A549 (cell line): ENCODE data around the gene MUC5B. TPM values are rescaled to one million over a fixed set of nuclear protein-coding genes. Genes with fewer than 3 reads are reported as not detected.
"Not testable (repeated sequence)": the region's sequence is repeated elsewhere in the genome, so short reads cannot be mapped to it uniquely, and the experiment has no call there.

Experiments used
- ATAC-seq, 2 experiments: fragments of 200-7000 bp in 1 of 2; fragments of >200 bp in 1 of 2; cut with Nextera tagmentation in 1 of 2; cut with Tn5 transposase in 1 of 2; 3 replicates each; pipeline versions ENCODE4 v1.8.0 to v1.9.1; 2018 to 2020; ENCODE audit warnings: mild to moderate bottlenecking in 1 of 2, moderate library complexity in 1 of 2
- CTCF ChIA-PET: fragments of 300-600 bp; sonication (Branson Sonifier 250); formaldehyde crosslinking; extraction: SDS; loops from one replicate; lab custom pipeline; 2021; ENCODE audit warnings: antibody characterized with exemption, inconsistent platforms; lab: Yijun Ruan, JAX
- POLR2A ChIA-PET: fragments of 350-600 bp; formaldehyde crosslinking; extraction: SDS; loops from one replicate; lab custom pipeline; 2021; ENCODE audit warnings: antibody characterized with exemption, inconsistent platforms; lab: Yijun Ruan, JAX
- DNase-seq, 2 experiments: peaks; one replicate each; pipeline versions ENCODE4 v3.0.0 to v3.0.0-alpha.2; 2011 to 2016; ENCODE audit warnings: low read depth in 1 of 2, low spot score in 1 of 2
- FAIRE-seq: peaks from 2 replicates; lab custom pipeline; 2011; peaks lifted over from hg19 to GRCh38; lab: Jason Lieb, UNC
- H3K27ac ChIP-seq, 2 experiments: fragments of >200 bp; sonication (Bioruptor Twin); formaldehyde crosslinking; 3 replicates each; pipeline ENCODE4 v1.5.1; 2016 to 2017
- H3K4me1 ChIP-seq: fragments of >200 bp; sonication (Bioruptor Twin); formaldehyde crosslinking; 3 replicates; pipeline ENCODE4 v1.6.1; 2016
- H3K4me2 ChIP-seq: fragments of >200 bp; sonication (Bioruptor Twin); formaldehyde crosslinking; 3 replicates; pipeline ENCODE4 v1.6.1; 2016
- H3K4me3 ChIP-seq: fragments of >200 bp; sonication (Bioruptor Twin); formaldehyde crosslinking; 3 replicates; pipeline ENCODE4 v1.5.1; 2016
- H3K9me3 ChIP-seq: fragments of >200 bp; sonication (Bioruptor Twin); formaldehyde crosslinking; 3 replicates; pipeline ENCODE4 v1.6.1; 2016
- BCL3 ChIP-seq: fragments of >200 bp; sonication (Bioruptor Twin); formaldehyde crosslinking; IDR thresholded peaks from 3 replicates; pipeline ENCODE4 v1.6.1; 2016
- CHD2 ChIP-seq: fragments of 150-350 bp; IDR thresholded peaks from 2 replicates; pipeline ENCODE4 v1.6.1; 2014; ENCODE audit warnings: low read length; ENCODE audit not compliant: partially characterized antibody
- EHMT2 ChIP-seq: fragments of 200-600 bp; sonication (generic); IDR thresholded peaks from 2 replicates; pipeline ENCODE4 v1.6.1; 2016; ENCODE audit warnings: antibody characterized with exemption, low read depth, mild to moderate bottlenecking, moderate library complexity
- ELK1 ChIP-seq: fragments of 150-350 bp; IDR thresholded peaks from 2 replicates; pipeline ENCODE4 v1.6.1; 2014; ENCODE audit warnings: low read depth, mild to moderate bottlenecking, low read length
- HOXB13 ChIP-seq: fragments of 250-450 bp; sonication (Bioruptor Pico); IDR thresholded peaks from 2 replicates; pipeline ENCODE4 v1.5.0; 2020; ENCODE audit warnings: low read depth, mild to moderate bottlenecking, moderate library complexity
- JUN ChIP-seq, 2 experiments: fragments of >200 bp; sonication (Bioruptor Twin); formaldehyde crosslinking; IDR thresholded peaks; 2 replicates in 1 of 2; 3 replicates in 1 of 2; pipeline ENCODE4 v1.6.1; 2016 to 2017
- MAFK ChIP-seq: fragments of 450-650 bp; IDR thresholded peaks from 2 replicates; pipeline ENCODE4 v1.6.1; 2014; ENCODE audit not compliant: partially characterized antibody
- MAZ ChIP-seq: fragments of 150-350 bp; IDR thresholded peaks from 2 replicates; pipeline ENCODE4 v1.6.1; 2014; ENCODE audit warnings: antibody characterized with exemption, low read depth, low read length, borderline replicate concordance
- NFE2L2 ChIP-seq: fragments of 150-350 bp; conservative IDR thresholded peaks from 2 replicates; pipeline ENCODE4 v1.6.1; 2014; ENCODE audit warnings: low read length
- NR3C1 ChIP-seq: fragments of >200 bp; sonication (Bioruptor Twin); formaldehyde crosslinking; IDR thresholded peaks from 3 replicates; pipeline ENCODE4 v1.6.1; 2017
- PHF8 ChIP-seq: fragments of 200-600 bp; sonication (generic); IDR thresholded peaks from 2 replicates; pipeline ENCODE4 v1.6.1; 2016; ENCODE audit warnings: low read depth, mild to moderate bottlenecking, antibody characterized with exemption, moderate library complexity, borderline replicate concordance
- RAD21 ChIP-seq, 2 experiments: fragments of >200 bp in 1 of 2; sonication (Bioruptor Twin) in 1 of 2; formaldehyde crosslinking in 1 of 2; IDR thresholded peaks in 1 of 2; conservative IDR thresholded peaks in 1 of 2; 2 replicates in 1 of 2; 3 replicates in 1 of 2; pipeline ENCODE4 v1.6.1; 2012 to 2018; ENCODE audit warnings: inconsistent platforms in 1 of 2
- REST ChIP-seq: fragments of 200-600 bp; sonication (generic); IDR thresholded peaks from 2 replicates; pipeline ENCODE4 v1.6.1; 2016; ENCODE audit warnings: antibody characterized with exemption, mild to moderate bottlenecking, moderate library complexity
- WGBS: methylation state at CpG from one replicate; pipeline ENCODE4 v1.1.6; 2017; ENCODE audit errors: missing lambda C conversion rate; 5-methylcytosine and 5-hydroxymethylcytosine counted together
- polyA plus RNA-seq, 4 experiments: library from polyadenylated mRNA; depleted of rRNA in 3 of 4; stranded (reverse); fragments of >200 nt; fragmentation: RNase III in 1 of 4; extraction: RNeasy Plus Mini Kit Qiagen cat#74134 plus additional on column Dnase treatment in 1 of 4; gene quantifications; 2 replicates in 3 of 4; 3 replicates in 1 of 4; pipeline ENCODE4 v1.2.3, GENCODE V29; 2011 to 2017

Gene MUC5B
- polyA plus RNA-seq, 2 of the 4 experiments (the other 2 are of a cell fraction): 0.85 to 1.4 TPM

- Histone ChIP-seq H3K4me3 (no peak overlapping the region), H3K4me2 (no peak overlapping the region), H3K27ac (no peak overlapping the region), H3K9me3 (no peaks in the 10 kb centered on the region), H3K4me1 (no peaks in the 10 kb centered on the region)
- POLR2A ChIA-PET: no interaction called here
- WGBS: 96% methylated on average over 8 of the region's 25 CpGs
- DNase-seq (no peak), ATAC-seq (no peak), FAIRE-seq (no peak)
- no peak for TF ChIP-seq HOXB13 (CRISPR knock-in tag)
- no peak for TF ChIP-seq REST
- no peak for TF ChIP-seq RAD21 (conservative IDR thresholded peaks at IDR 0.05 in 1 of 2, IDR thresholded peaks at IDR 0.05 in 1 of 2)
- no peak for TF ChIP-seq NFE2L2
- TF ChIP-seq PHF8: no peak
- CTCF ChIA-PET: interaction anchor here (0.8 to 1.3 kb wide), 3 partner anchors 10 to 127 kb away, joined by 3 to 4 read pairs (median 4); no protein-coding TSS in a partner anchor
Measured at GRCh38 chr11:1240771-1241170, 17.9 kb downstream of the MUC5B start.

- POLR2A ChIA-PET: no interaction called here
- H3K27ac ChIP-seq: no peak overlapping the region
- no peak for TF ChIP-seq BCL3
- TF ChIP-seq JUN (IDR thresholded peaks at IDR 0.05): no peak
- TF ChIP-seq NR3C1: no peak
- no peak for TF ChIP-seq MAZ
- CTCF ChIA-PET: interaction anchor here (0.6 kb wide), 1 partner anchor 15 kb away, joined by 3 read pairs; no protein-coding TSS in a partner anchor
- WGBS: 90% methylated on average over 17 of the region's 20 CpGs
- no peak overlapping the region for H3K4me3 ChIP-seq
- no peak for DNase-seq
- H3K4me1 ChIP-seq: no peaks in the 10 kb centered on the region
- no peak for ATAC-seq
- FAIRE-seq: no peak
- no peaks in the 10 kb centered on the region; the same call in 2 of the 3 replicates for H3K9me3 ChIP-seq
- no peak overlapping the region for H3K4me2 ChIP-seq
Measured at GRCh38 chr11:1241706-1242105, 18.8 kb downstream of the MUC5B start.

- TF ChIP-seq BCL3 (no peak), ELK1 (no peak), JUN (IDR thresholded peaks at IDR 0.05) (no peak), RAD21 (conservative IDR thresholded peaks at IDR 0.05 in 1 of 2, IDR thresholded peaks at IDR 0.05 in 1 of 2) (no peak), MAFK (no peak), CHD2 (no peak), EHMT2 (no peak)
- no peaks in the 10 kb centered on the region; the same call in 2 of the 3 replicates for H3K9me3 ChIP-seq
- no peak for ATAC-seq
- H3K27ac ChIP-seq: no peak overlapping the region
- ChIA-PET POLR2A (no interaction called here), CTCF (no interaction called here)
- no peaks in the 10 kb centered on the region for H3K4me1 ChIP-seq
- H3K4me3 ChIP-seq: no peak overlapping the region
- DNase-seq: no peak
- no peak overlapping the region for H3K4me2 ChIP-seq
- 81% methylated on average over 20 of the region's 20 CpGs for WGBS
- no peak for FAIRE-seq
Measured at GRCh38 chr11:1242289-1242688, 19.4 kb downstream of the MUC5B start.

- not testable (repeated sequence) for H3K9me3 ChIP-seq
Measured at GRCh38 chr11:1242751-1243150, 19.9 kb downstream of the MUC5B start.

GRCh38 chr11:1243521-1243920 is 20.7 kb downstream of the MUC5B start:
- H3K27ac ChIP-seq, ATAC-seq, POLR2A ChIA-PET, CTCF ChIA-PET, H3K4me1 ChIP-seq, H3K4me2 ChIP-seq, DNase-seq, FAIRE-seq, H3K9me3 ChIP-seq, H3K4me3 ChIP-seq: not testable (repeated sequence)
- 78% methylated on average over 6 of the region's 18 CpGs for WGBS

More at GRCh38 chr11:1242751-1243150, 19.9 kb downstream of the MUC5B start:
- H3K4me2 ChIP-seq, CTCF ChIA-PET, H3K4me3 ChIP-seq, ATAC-seq, H3K4me1 ChIP-seq, FAIRE-seq, POLR2A ChIA-PET, H3K27ac ChIP-seq, DNase-seq: not testable (repeated sequence)
- 67% methylated on average over 5 of the region's 11 CpGs for WGBS

- H3K4me2 ChIP-seq, H3K27ac ChIP-seq, H3K4me1 ChIP-seq, H3K9me3 ChIP-seq, DNase-seq, POLR2A ChIA-PET, ATAC-seq, H3K4me3 ChIP-seq, FAIRE-seq, CTCF ChIA-PET: not testable (repeated sequence)
- 94% methylated on average over 5 of the region's 9 CpGs for WGBS
Measured at GRCh38 chr11:1244557-1244956, 21.7 kb downstream of the MUC5B start.
